GM18909 (cell line): ENCODE results near the gene REG1B.

ENCODE experiments used
- ATAC-seq: cut with Tn5 transposase; IDR thresholded peaks from one replicate; pipeline ENCODE4 v1.9.1; 2021; ENCODE audit warnings: mild to moderate bottlenecking; ENCODE audit not compliant: unreplicated experiment, poor library complexity

The REG1B gene

DNA sequence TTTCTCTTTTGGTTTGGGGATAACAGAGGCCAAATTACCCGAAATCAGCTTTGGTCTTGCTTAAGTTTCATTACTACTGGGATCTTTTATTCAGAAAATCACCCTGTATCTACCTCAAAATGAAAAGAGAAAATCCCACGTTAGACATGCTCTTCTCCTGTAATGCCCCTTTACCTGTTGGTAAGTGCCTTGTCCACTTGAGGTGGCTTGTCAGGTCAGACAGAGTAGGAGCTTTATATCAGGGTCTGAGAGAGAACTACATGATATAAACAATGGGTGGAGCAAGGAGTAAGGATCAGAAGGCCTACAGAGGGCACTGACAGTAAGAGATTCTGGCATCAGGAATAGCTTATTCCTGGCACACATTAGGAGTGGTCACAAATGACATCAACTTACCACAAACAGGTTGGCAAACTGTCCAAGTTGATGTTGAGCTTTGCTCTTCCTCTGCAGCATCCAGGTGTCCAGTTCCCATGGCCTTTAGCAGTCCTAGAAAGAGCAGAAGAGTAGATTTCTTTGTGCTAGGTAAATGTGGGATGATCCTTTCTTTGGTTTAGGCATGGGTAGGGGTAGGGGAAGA lies at the start of gene REG1B:
Gene REG1B (minus strand): TSS at position 209 of the 580 bp plus-strand sequence. CDS start 381 bp downstream, outside the sequence.
- no peak for ATAC-seq

- no peak for ATAC-seq
Observed at GRCh38 chr2:79131687-79132086, 43.9 kb upstream of the REG1B start.

DNA sequence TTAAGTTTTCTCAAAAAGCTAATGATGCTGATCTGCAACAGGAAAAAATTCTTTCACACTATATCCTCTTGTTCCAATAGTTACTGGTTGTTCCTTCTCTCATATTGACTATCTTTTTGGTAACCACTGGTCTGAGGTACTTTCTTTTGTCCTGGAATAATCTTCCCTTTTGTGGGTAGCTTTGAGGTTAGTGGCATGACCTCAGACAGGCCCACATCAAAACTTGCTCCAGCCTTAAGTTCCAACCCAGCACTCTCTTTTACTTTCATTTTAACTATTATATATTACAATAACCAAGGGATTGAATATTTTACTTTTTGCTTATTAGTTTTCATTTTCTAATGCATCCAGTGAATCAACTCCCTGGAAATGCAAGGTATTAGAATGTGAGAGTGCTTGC lies 42.0 kb upstream of the REG1B start:
- no peak for ATAC-seq

- ATAC-seq: no peak
Observed at GRCh38 chr2:79129260-79129659, 41.5 kb upstream of the REG1B start.

GRCh38 chr2:79128406-79128805 lies 40.6 kb upstream of the REG1B start:
- ATAC-seq: no peak

- ATAC-seq: no peak
Observed at GRCh38 chr2:79125721-79125985, 37.9 kb upstream of the REG1B start.

DNA sequence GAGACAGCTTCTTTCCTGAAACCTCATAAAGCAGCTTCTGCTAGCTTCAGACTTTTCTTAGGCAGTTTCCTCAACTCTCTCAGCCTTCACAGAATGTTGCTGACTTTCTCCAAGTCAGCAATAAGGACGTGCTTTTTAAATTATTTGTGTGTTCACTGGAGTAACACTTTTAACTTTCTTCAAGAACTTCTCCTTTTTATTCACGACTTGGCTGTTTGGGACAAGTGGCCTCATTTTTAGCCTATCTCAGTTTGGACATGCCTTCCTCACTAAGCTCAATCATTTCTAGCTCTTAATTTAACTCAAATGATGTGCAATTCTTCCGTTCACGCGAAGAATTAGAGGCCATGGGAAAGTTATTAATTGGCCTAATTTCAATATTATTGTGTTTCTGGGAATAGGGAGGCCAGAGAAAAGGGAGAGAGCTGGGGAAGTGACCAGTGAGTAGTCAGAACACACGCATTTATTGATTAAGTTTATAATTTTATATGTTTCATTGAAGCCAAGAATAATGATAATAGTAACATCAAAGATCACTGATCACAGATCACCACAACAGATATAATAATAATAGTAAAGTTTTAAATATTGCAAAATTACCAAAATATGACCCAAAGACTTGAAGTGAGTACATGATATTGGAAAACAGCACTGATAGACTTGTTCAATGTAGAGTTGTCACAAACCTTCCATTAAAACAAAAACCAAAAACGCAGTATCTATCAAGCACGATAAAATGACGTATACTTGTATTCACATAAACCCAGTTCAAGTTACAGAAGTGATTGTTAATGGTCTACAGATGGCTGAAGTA lies 37.3 kb upstream of the REG1B start:
- no peak for ATAC-seq

DNA sequence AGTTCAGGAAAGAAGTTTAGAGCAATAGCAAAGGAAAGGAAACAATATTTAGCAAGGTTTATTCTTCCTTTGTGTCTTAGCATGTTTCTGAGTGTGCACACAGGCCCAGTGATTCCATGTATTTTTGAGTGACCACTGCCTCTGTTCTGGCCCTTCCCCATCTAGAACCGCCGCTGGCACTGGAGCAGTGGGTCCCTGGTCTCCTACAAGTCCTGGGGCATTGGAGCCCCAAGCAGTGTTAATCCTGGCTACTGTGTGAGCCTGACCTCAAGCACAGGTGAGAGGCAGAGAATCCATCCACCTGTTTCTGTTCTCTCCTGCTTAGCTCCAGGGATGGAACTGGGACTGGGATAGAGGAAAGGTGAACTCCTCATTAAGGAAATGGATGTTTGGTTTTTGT lies 34.9 kb upstream of the REG1B start:
- no peak for ATAC-seq

- no peak for ATAC-seq
Observed at GRCh38 chr2:79120194-79120713, 32.5 kb upstream of the REG1B start, which contains the start of gene REG1A. REG1A (plus strand) TSS chr2:79120488; CDS start chr2:79120862, 374 bp downstream.

DNA sequence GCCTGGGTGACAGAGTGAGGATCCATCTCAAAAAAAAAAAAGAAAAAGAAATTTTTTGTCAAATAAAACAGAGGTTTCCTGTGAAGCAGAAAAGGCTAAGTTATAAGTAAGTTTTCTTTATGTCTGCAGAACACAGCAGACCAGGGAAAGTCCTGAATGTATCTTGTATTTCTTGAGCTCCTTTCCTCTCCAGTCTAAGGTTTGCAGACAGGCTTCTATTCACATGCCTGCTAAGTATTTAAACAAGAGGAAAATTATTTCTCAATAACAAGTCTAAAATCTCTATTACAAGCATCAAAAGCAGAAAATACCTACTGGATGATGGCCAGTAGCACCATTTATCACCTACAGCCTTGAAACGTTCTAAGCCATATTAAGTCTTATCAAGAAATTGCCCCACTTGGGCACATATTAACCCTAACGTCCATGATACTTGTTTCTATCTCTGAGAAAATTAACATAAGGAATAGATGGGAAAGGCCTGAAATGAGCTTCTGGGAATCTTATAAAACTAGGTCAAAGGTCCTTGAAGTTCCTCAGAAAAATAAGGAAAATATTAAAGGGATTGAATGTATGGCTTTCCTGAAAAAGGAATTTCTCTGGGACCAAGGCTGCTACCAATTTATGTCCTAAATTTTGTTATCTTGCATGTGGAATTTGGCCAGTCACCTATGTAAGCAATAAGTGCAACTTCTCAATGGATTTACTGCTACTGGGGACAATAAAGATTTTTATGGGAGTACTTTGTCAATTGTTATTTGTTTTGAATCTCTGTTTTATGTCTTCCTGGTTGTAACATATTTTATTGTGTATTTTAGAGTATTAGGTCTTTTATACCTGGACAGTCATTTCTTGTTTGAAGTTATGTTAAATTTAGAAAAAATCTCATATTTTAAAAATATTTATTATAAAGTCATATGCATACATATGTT lies 29.5 kb upstream of the REG1B start:
- ATAC-seq: no peak

GRCh38 chr2:79114797-79115494 lies 27.2 kb upstream of the REG1B start:
- ATAC-seq: no peak

DNA sequence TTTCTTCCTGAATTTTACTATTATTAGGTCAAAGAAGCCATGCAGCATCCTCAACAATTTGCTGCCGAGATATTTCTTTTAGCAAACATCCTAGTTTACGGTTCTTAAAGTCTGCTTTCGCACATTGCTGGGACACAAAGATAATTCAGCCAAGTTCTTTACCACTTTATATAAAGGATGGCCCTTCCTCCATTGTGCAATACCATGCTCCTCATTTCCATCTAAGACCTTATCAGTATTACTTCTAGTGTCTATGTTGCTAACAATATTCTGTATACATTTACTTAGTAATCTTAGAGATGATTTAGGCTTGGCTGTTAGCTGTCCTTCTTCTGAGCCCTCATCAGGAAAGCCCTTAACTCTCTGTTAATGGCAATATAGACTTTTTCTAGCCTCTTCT lies 24.5 kb upstream of the REG1B start:
- ATAC-seq: no peak

GRCh38 chr2:79105259-79105658 lies 17.5 kb upstream of the REG1B start:
- no peak for ATAC-seq

- no peak for ATAC-seq
Observed at GRCh38 chr2:79103214-79103613, 15.4 kb upstream of the REG1B start.

DNA sequence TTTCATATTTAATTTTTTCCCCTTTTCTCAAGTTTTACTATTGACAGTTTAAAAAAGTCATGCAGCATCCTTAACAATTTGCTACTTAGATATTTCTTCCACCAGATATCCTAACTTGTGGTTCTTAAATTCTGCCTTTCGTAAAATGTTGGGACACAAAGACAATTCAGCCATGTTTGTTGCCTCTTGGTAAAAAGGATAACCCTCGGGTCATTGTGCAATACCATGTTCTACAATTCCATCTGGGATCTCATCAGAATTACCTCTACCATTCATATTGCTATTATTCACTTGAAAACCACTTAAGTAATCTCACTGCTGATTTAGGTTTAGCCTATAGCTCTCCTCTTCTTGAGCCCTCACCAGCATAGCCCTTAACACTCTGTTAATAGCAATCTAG lies 13.2 kb upstream of the REG1B start:
- ATAC-seq: no peak

GRCh38 chr2:79100285-79100684 lies 12.5 kb upstream of the REG1B start:
- ATAC-seq: no peak

DNA sequence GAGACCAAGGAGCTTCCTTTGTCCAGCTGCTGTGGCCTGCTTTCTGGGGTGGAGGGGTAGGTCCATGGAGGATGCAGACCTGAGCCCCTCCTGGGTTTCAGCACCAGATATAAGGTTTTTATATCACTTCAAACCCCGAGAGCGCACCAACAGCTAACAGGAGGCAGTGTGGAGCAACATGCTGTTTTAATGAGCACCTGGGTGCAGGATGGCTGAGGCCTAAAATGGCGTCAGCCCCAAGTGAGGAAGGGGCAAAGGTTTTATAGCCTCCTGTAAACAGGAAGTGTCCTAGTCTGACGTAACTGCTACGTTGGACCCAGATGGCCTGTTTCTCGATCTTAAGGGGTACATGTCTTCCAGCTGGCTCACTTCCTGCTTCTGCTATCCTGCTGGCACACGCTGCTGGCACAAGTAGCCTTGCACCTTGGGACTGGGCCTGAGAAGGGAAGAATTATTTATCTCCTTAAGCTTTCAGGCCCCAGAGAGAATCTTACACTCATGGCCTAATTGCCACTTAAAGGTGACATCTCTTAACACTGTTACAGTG lies 11.4 kb upstream of the REG1B start:
- no peak for ATAC-seq

- no peak for ATAC-seq
Observed at GRCh38 chr2:79097843-79098242, 10.1 kb upstream of the REG1B start.

DNA sequence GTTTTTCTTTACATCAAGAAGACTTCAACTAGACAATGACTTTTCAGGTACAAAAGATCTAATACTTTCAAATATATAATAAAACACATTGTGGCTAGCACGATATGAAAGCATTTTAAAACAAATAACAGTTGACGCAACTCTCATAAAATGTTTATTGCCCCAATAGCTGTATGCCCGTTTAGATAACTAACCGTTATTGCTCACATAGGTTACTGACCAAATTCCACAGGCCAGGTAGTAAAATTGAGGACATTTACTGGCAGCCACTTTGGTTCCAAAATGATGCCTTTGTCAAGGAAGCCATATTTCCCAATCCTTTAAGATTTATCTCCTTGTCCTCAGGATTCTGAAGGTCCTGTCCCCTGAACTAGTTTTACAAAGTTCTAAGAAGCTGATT lies 2.9 kb upstream of the REG1B start:
- no peak for ATAC-seq

DNA sequence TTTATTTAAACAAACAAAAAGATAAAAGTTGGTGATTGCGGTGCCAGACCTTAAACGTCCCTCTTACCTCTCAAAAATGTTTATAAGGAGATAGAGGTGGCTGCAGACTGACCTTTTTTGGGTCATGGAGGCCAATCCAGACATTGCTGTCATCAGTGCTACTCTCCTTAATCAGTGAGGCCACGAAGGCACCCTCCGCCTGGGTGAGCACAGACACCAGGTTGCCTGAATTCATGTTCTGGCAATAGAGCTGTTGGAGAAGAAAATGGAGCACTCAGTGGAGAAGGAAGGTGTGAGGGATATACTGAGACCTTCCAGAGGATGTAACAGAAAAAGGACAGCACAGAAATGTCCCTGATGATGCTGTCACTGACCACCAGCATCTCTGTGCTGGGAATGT lies 1.5 kb downstream of the REG1B start:
- no peak for ATAC-seq
